Tibial artery (tissue), 4 donors: ENCODE data around the gene FOXJ3.

ENCODE experiments used
- DNase-seq, 2 donors: peaks; one replicate each; pipeline ENCODE4 v3.0.0-alpha.2; 2019
- H3K27ac ChIP-seq, 2 donors: fragments of 200-600 bp; sonication (generic) in 1 of 2; 1 replicate in 1 of 2; 2 replicates in 1 of 2; pipeline ENCODE4 v1.5.1; 2018 to 2019; ENCODE audit warnings: mild to moderate bottlenecking in 1 of 2
- H3K27me3 ChIP-seq, 2 donors: fragments of 200-600 bp; sonication (generic) in 1 of 2; one replicate each; pipeline versions ENCODE4 v1.5.1 to v1.6.0; 2016 to 2019
- H3K36me3 ChIP-seq, 3 donors: fragments of 200-600 bp; sonication (generic) in 2 of 3; one replicate each; pipeline ENCODE4 v1.5.1; 2016 to 2019; ENCODE audit warnings: mild to moderate bottlenecking in 2 of 3
- H3K4me1 ChIP-seq, 4 donors: fragments of 200-600 bp; sonication (generic) in 2 of 4; 1 replicate in 3 of 4; 2 replicates in 1 of 4; pipeline ENCODE4 v1.5.1; 2016 to 2019
- H3K4me3 ChIP-seq, 2 donors: fragments of 200-600 bp; sonication (generic) in 1 of 2; 1 replicate in 1 of 2; 2 replicates in 1 of 2; pipeline ENCODE4 v1.5.1; 2018 to 2019; ENCODE audit warnings: mild to moderate bottlenecking in 2 of 2
- H3K9me3 ChIP-seq, 3 donors: fragments of 200-600 bp; sonication (generic) in 1 of 3; one replicate each; pipeline ENCODE4 v1.5.1; 2016 to 2019
- CTCF ChIP-seq, 2 experiments: fragments of 200-600 bp in 1 of 2; fragments of 450-650 bp in 1 of 2; IDR thresholded peaks; one replicate each; pipeline ENCODE4 v1.5.1; 2017 to 2019; ENCODE audit warnings: antibody characterized with exemption in 2 of 2, mild to moderate bottlenecking in 1 of 2, moderate library complexity in 1 of 2
- intact Hi-C: fragments of 100-400 bp; cut with DNase I; formaldehyde crosslinking; loops from one replicate; pipeline ENCODE4 v1.15.0; 2023; ENCODE audit warnings: low total_unique reads

Gene FOXJ3

DNA sequence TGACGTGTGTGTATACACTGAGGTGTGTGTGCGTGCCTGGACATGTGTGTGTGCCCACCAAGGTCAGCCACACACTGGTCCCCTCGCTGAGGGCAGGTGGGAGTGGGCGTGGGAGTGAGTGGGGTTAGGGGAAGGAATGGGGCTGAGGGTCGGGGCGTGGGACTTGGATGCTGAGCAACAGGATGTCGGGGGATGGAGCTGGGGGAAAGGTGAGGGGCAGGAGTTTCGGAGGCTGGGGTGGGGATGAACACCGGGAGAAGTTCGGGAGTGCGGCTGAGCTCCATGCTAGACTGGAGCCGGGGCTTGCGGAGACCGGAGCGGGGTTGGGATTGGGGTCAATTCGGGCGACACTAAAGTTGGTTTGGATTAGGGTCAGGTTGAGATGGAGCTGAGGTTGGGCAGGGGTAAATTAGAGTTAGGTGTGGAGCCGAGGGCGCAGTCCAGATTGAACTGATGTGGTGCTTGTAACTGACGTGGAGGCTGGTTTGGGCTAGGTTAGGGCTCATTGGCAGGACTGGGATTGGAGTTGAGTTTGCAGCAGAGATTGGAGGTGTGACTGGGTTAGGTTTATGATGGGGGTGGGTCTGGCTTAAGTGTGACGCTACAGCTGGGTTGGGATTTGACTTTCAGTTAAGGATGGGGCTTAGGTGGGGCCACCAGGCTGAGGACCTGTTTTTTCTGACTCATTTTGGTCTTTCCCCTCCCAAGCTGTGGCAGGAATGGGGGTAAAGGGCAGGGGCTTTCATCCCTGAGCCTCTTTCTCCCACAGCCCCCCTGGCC, 167.2 kb downstream of the FOXJ3 start:
- Histone ChIP-seq H3K4me1 (peaks cover 0 to 7% (median 5%) of the 10 kb centered on the region in 4 donors), H3K9me3 (no peaks in the 10 kb centered on the region), H3K27ac (no peak overlapping the region), H3K4me3 (no peak overlapping the region), H3K36me3 (no peaks in the 10 kb centered on the region), H3K27me3 (peaks cover 0 to 15% of the 10 kb centered on the region in 2 donors)
- no peak for DNase-seq
- no peak for TF ChIP-seq CTCF (IDR thresholded peaks at IDR 0.05)
- intact Hi-C loops = no loop called here

DNA sequence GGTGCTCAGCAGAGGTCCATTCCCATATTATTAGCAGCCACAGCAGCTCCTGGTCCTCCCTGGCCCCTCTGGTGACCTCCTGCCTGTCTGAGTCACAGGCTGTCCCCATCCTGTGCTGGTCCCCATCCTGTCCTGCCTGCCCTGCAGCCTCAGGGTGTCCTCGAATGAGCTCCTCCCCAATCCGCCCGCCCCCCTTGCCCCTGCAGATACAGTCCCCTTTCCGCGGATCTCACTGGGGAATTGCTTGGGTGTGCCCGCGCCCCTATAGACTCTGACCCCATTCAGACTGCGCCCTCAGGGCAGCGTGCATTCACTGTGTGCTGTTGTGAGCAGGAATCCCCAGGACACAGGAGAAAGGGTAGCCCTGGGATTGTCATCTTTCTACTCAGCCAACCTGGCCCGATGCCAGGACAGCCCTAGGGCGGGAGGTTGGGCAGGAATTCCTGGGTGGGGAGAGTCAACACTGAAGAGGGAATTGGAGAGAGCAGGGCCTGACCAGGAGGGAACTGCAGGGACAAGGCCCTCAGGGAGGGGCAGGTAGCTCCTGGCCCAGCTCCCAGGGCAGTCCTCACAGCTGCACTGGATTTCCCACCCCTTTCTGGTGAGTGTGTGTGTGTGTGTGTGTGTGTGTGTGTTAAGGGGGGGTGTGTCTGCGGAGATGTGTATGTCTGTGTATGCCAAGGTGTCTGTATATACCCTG, 169.4 kb downstream of the FOXJ3 start:
- Histone ChIP-seq H3K27ac (no peak overlapping the region), H3K36me3 (no peaks in the 10 kb centered on the region), H3K4me3 (no peak overlapping the region), H3K9me3 (peaks cover 0 to 12% (median 5%) of the 10 kb centered on the region in 3 donors), H3K27me3 (peaks cover 0 to 18% of the 10 kb centered on the region in 2 donors), H3K4me1 (peaks cover 0 to 6% (median 5%) of the 10 kb centered on the region in 4 donors)
- no peak for DNase-seq
- no peak for TF ChIP-seq CTCF (IDR thresholded peaks at IDR 0.05)
- intact Hi-C loops = no loop called here

DNA sequence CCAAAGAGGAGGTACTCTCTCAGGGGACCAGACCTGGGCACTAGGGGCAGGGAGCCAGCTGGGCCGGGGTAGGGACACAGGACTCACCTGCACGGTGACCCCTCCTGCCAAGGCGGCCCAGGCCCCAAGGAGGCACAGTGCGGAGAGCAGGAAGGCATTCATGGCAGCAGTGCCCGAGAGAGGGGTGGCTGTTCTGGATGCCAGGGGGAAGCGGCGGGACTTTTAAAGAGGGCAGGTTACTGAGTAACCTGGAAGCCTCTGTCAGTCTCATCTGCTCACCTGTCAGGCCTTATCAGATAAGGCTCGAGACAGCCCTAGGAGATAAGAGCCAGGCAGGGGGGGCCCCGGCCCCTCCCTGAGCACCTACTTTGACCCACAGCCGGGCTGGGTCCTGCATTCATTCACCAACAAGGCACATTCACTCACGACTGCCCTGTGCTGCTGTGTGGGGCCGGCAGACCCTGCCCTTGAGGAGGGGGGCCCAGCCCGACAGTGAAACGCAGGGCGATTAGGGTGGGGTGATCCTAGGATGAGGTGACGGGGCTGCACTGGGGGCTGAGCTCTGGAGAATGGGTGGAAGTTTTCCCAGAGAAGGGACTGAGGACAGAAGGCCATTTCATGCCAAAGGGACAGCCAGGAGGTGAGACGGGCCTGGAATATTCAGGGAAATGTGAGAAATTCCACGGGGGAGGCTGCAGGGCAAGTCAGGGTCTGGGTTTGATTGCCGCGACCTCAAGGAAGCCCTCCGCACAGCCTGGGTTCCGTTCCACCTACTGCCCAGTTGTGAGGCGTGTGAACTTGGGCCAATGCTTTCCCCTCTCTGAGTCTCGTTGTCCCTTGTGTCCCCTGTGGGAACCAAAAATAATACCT, 170.2 kb downstream of the FOXJ3 start, which contains the start of gene GUCA2A:
GUCA2A (minus strand) TSS at position 195 of the 870 bp plus-strand sequence; CDS start at position 162, 33 bp downstream.
- Histone ChIP-seq H3K27ac (no peak within 1 kb of the TSS), H3K27me3 (peaks cover 0 to 18% of the 10 kb centered on the region in 2 donors), H3K4me3 (no peak within 1 kb of the TSS), H3K9me3 (peaks cover 0 to 12% (median 8%) of the 10 kb centered on the region in 3 donors), H3K4me1 (peaks cover 0 to 6% (median 5%) of the 10 kb centered on the region in 4 donors), H3K36me3 (no peaks in the 10 kb centered on the region)
- no peak for DNase-seq
- TF ChIP-seq CTCF (IDR thresholded peaks at IDR 0.05) = no peak
- intact Hi-C loops = no loop called here

DNA sequence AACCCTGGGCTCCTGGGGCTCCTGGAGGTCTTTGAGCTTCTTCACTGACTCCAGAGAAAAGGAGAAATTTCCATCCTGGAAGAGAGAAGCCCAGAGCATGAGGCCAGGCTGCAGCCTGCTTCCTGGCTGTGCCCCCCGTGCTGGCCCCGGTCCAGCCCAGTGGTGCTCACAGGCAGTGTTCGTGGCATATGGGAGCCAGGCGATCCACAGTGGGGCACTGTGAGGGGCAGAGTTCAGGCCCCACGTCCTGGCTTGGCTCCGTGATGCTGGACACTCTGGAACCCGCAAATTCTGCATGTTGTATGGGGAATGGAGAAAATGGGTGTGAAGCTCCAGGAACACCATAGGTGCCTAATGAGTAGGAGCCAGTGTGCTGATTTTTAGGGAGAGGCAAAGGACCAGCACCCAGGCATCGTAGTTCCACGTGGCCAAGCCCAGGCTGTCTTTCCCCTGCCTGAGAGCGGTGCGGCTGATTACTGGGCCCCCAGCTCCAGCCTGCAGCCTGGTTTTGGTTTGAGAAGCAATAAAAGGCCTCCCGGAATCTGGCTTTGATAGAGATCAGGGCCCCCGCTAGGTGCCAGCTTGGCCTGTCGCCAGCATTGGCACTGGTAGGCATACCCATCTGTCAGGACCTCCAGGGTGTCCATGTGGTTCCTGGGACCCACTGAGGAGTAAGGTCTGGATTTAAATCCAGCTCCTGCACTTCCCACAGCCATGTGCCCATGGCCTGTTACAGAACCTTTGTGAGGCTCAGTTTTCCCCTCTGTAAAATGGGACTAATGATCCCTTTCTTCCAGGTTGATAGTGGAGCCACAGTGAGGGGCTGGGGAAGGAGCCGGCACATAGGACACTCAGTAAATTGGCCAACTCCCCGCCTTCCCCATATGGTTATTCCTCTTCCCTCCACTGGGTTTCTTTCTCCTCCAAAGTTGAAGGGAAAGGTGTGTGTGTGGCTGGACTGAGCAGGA, 171.2 kb downstream of the FOXJ3 start:
- peaks cover 0 to 12% (median 8%) of the 10 kb centered on the region in 3 donors for H3K9me3 ChIP-seq
- TF ChIP-seq CTCF (IDR thresholded peaks at IDR 0.05) = no peak
- H3K4me1 ChIP-seq = peaks cover 0 to 6% (median 5%) of the 10 kb centered on the region in 4 donors
- no peaks in the 10 kb centered on the region for H3K36me3 ChIP-seq
- peaks cover 0 to 18% of the 10 kb centered on the region in 2 donors for H3K27me3 ChIP-seq
- intact Hi-C loops = no loop called here
- no peak for DNase-seq
- no peak overlapping the region for H3K27ac ChIP-seq
- H3K4me3 ChIP-seq = no peak overlapping the region
